ENCODE measurements around the gene RBPMS2. TPM values are rescaled to one million over a fixed set of nuclear protein-coding genes. Genes with fewer than 3 reads are reported as not detected.

The RBPMS2 gene
- total RNA-seq, 1 experiment from 2014 or later: 181 TPM

GRCh38 chr15:64690008-64690407 lies 85.4 kb downstream of the RBPMS2 start:
- no peaks in the 10 kb centered on the region for H4K20me1 ChIP-seq (ENCODE audit: control insufficient read depth, insufficient read depth, insufficient read length)
- no peak overlapping the region for H2BK120ac ChIP-seq (ENCODE audit: low read depth, low read length, poor library complexity, severe bottlenecking)
- H3K36me3 Mint-ChIP-seq (ENCODE audit: insufficient read depth in 1 of 3, low read depth in 3 of 3): peaks cover 58 to 93% (median 71%) of the 10 kb centered on the region in 3 experiments; a peak in 6 of 7 replicates
- H3K14ac ChIP-seq (ENCODE audit: insufficient read depth, low read length): no peak overlapping the region
- H3K79me2 ChIP-seq (ENCODE audit: insufficient read depth, low read length): no peaks in the 10 kb centered on the region; the same call in 1 of the 2 replicates
- no peak overlapping the region for H2BK20ac ChIP-seq (ENCODE audit: low read depth, low read length, poor library complexity, severe bottlenecking)
- peaks cover 50 to 62% of the 10 kb centered on the region in 2 experiments for H3K4me1 Mint-ChIP-seq
- H2BK12ac ChIP-seq (ENCODE audit: insufficient read length, low read depth, low read length): no peak overlapping the region
- peaks cover 10% of the 10 kb centered on the region for H3K79me1 ChIP-seq (ENCODE audit: insufficient read depth, low read depth, low read length, poor library complexity, severe bottlenecking)
- H3K27ac Mint-ChIP-seq: peak overlapping the region in 1 of 3 experiments; percentile 92; a peak in 3 of 7 replicates
- H3K9me3 Mint-ChIP-seq: no peaks in the 10 kb centered on the region
- H3T11ph ChIP-seq (ENCODE audit: low read length): no peak overlapping the region
- H2AFZ ChIP-seq (ENCODE audit: low read length): no peak overlapping the region
- H3K4me1 ChIP-seq (ENCODE audit: insufficient read depth, low read length): peaks cover 5% of the 10 kb centered on the region; the same call in 1 of the 2 replicates
- no peak overlapping the region for H3K4me2 ChIP-seq (ENCODE audit: insufficient read depth, insufficient read length, low read length)
- no peak overlapping the region for H4K91ac ChIP-seq (ENCODE audit: insufficient read length, low read depth, low read length)
- DNase-seq: no peak
- H2AK5ac ChIP-seq (ENCODE audit: insufficient read length, low read length): no peak overlapping the region
- no peak overlapping the region for H3K4ac ChIP-seq (ENCODE audit: low read depth, low read length)
- no peak overlapping the region for H3K27ac ChIP-seq (ENCODE audit: insufficient read length, low read depth, low read length)
- H3K23me2 ChIP-seq (ENCODE audit: insufficient read length, low read depth, low read length, poor library complexity, severe bottlenecking): no peaks in the 10 kb centered on the region
- H3K56ac ChIP-seq (ENCODE audit: insufficient read length, low read depth, low read length): no peak overlapping the region
- H2BK5ac ChIP-seq (ENCODE audit: insufficient read length, low read length): no peak overlapping the region
- H2BK15ac ChIP-seq (ENCODE audit: low read depth, low read length): no peak overlapping the region
- no peaks in the 10 kb centered on the region for H3K9me3 ChIP-seq (ENCODE audit: control insufficient read depth, low read depth, low read length)
- H3K23ac ChIP-seq (ENCODE audit: insufficient read length, low read depth, low read length): no peak overlapping the region
- H3K27me3 Mint-ChIP-seq (ENCODE audit: low read depth): peaks cover 2% of the 10 kb centered on the region; the same call in 1 of the 2 replicates
- no peak overlapping the region for H4K5ac ChIP-seq (ENCODE audit: insufficient read length, low read depth, low read length)
- TF ChIP-seq, protein P1, sequence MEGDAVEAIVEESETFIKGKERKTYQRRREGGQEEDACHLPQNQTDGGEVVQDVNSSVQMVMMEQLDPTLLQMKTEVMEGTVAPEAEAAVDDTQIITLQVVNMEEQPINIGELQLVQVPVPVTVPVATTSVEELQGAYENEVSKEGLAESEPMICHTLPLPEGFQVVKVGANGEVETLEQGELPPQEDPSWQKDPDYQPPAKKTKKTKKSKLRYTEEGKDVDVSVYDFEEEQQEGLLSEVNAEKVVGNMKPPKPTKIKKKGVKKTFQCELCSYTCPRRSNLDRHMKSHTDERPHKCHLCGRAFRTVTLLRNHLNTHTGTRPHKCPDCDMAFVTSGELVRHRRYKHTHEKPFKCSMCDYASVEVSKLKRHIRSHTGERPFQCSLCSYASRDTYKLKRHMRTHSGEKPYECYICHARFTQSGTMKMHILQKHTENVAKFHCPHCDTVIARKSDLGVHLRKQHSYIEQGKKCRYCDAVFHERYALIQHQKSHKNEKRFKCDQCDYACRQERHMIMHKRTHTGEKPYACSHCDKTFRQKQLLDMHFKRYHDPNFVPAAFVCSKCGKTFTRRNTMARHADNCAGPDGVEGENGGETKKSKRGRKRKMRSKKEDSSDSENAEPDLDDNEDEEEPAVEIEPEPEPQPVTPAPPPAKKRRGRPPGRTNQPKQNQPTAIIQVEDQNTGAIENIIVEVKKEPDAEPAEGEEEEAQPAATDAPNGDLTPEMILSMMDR (conservative IDR thresholded peaks at IDR 0.05): no peak
- H3K4me3 Mint-ChIP-seq: no peak overlapping the region
- no peak overlapping the region for H4K8ac ChIP-seq (replicated peaks; ENCODE audit: insufficient read length, low read depth, low read length)
- no peaks in the 10 kb centered on the region for H3K27me3 ChIP-seq (ENCODE audit: insufficient read depth, low read length)
- H3K9ac ChIP-seq (ENCODE audit: extremely low read depth, insufficient read length, low read length): no peak overlapping the region
- WGBS (ENCODE audit: extremely low coverage, insufficient read length, low lambda C conversion rate): no CpG with 5 or more reads among the region's 3 CpGs
- H3K18ac ChIP-seq (ENCODE audit: insufficient read length, low read depth, low read length): no peak overlapping the region

Small RNA genes lying within 50 kb of the gene (microRNA-seq; reads per million reads assigned to microRNA genes)
- gene MIR1272 (ENCODE audit: borderline microRNAs expressed): not detected

Other genes with a start within 250 kb of the RBPMS2 start
- 64.0 and 74.4 TPM in 2 replicates for gene PIF1, start 50.1 kb upstream of the RBPMS2 start, total RNA-seq (2021)
- gene PLEKHO2, start 66.3 kb upstream of the RBPMS2 start, total RNA-seq (2021): 16.6 and 18.1 TPM in 2 replicates
- 3.7 TPM in 2 replicates for gene ANKDD1A, start 136.3 kb upstream of the RBPMS2 start, total RNA-seq (2021)
- 64.2 and 66.6 TPM in 2 replicates for gene SPG21, start 214.3 kb upstream of the RBPMS2 start, total RNA-seq (2021)